GM18517 (cell line): ENCODE measurements around the gene OR2A25.

Experiments used
- ATAC-seq: cut with Tn5 transposase; IDR thresholded peaks from one replicate; pipeline ENCODE4 v1.9.1; 2021; ENCODE audit warnings: mild to moderate bottlenecking, moderate library complexity; ENCODE audit not compliant: unreplicated experiment

Gene OR2A25

DNA sequence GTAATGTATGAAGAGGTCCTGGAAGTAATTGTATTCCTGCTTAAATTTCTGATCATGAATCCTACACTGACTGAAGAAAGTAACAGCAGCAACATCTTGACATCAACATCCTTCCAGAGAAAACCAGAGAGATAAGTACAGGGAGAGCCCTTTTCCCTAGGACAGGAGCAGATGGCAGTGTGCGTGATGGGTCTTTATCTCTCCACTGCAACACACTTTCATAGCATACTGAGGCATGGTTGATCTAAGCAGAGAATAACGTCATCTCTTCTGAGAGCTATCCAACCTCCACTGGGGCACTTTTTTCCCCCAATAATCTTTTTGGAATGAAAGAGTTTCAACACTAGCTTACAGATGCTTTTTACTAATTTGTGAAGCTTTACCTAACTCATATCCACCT, 342 bp downstream of the OR2A25 start:
- no peak for ATAC-seq

DNA sequence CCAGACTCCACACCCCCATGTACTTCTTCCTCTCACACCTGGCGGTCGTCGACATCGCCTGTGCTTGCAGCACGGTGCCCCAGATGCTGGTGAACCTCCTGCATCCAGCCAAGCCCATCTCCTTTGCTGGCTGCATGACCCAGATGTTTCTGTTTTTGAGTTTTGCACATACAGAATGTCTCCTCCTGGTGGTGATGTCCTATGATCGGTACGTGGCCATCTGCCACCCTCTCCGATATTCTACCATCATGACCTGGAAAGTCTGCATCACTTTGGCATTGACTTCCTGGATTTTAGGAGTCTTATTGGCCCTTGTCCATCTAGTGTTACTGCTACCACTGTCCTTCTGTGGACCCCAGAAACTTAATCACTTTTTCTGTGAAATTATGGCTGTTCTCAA, 4.8 kb downstream of the OR2A25 start:
- ATAC-seq, result no peak

DNA sequence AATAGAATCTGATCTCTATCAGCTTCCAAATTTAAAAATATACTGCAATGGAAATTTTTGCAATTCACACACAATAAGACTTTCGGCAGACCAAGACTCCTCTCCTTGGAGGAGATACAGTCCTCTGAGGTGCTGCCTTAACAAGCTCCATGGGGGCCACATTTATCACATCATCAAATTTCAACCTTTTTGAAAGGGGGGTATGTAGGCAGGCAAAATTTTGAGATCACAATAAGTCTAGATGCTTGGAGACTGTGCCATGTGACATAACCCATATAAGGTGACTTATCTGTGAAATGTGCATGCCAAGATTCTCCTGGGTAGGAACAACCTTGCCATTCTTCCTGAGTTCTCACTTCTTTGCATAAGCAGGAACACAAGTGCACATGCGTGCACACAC, 16.4 kb downstream of the OR2A25 start, which contains the start of gene OR2A12:
OR2A12 (plus strand) TSS at position 301 of the 400 bp plus-strand sequence. CDS start 8,830 bp downstream, outside the sequence.
- no peak for ATAC-seq

DNA sequence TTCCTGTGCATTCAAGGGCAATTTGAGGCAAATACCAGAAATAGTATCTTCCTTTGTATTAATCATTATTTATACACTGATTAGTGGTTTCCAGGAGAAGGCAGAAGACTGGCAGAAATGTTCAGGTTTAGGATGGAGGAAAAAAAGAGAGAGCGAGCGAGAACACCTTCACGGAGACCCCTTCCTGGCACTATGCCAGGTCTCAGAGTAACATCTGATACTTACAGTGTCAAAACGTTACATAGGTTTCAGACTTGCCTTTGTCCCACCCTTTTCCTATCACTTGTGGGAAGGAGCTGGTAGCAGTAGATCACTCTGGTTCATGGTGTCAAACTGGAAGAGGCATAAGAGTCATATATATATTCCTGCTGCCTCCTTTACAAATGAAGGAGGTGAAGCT, 17.1 kb downstream of the OR2A25 start:
- no peak for ATAC-seq

DNA sequence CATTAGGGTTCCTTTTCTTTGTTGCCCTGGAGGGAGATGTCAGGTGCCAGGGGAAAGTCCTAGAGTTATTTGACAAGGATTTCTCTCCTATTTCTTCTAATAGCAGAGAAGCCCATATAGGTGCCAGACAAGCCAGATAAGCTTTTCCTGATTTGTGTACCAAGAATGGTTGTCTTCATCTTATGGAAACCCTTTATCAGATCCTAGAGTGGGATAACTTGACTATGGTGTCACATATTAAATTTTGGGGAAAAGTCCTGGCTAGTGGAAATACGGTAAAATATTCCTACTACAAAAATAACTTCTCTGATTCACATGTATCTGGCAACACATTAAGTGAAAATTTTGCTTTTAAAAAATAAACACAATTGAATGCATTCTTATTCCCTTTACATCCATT, 17.6 kb downstream of the OR2A25 start:
- no peak for ATAC-seq

DNA sequence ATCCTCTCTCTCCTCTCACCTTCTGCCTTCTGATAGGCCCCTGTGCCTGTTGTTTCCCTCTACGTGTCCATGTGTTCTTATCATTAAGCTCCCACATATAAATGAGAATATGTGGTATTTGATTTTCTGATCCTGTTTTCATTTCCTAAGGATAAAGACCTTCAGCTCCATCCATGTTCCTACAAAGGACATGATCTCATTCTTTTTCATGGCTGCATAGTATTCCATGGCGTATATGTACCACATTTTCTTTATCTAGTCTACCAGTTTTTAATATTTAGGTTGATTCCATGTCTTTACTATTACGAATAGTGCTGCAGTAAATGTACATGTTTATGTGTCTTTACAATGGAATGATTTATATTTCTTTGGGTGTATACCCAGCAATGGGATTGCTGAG, 21.1 kb downstream of the OR2A25 start:
- no peak for ATAC-seq

DNA sequence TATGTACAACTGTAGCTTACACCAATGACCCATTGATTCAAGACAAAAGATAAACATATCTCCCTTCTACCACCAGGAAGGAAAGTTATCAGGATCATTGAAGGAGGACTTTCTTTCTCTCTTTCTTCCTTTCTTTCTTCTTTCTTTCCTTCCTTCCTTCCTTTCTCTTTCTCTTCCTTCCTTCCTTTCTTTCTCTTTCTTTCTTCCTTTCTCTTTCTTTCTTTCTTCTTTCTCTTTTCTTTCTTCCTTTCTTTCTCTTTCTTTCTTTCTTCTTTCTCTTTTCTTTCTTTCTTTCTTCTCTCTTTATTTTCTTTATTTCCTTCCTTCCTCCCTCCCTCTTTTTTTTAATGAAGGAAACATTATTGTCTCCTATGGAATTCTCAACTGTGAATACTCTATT, 29.2 kb downstream of the OR2A25 start:
- no peak for ATAC-seq

DNA sequence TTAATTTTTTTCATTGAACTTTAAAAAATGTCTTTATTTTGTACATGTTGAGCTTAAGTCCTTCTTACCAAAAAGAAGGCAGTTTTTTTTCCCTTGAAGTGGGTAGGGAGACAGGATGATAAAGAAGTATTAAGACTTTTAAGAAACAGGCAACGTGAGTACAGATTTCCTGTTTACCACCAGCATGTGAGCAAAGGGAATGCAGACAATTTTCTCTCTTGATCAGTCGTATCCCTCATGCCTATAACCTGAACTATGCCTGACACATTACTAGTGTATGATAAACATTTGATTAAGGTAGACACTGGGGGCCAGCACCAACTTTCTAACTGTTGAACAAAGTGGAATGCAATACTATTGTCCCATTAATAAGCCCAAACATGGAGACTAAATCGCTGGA, 31.0 kb downstream of the OR2A25 start:
- no peak for ATAC-seq

DNA sequence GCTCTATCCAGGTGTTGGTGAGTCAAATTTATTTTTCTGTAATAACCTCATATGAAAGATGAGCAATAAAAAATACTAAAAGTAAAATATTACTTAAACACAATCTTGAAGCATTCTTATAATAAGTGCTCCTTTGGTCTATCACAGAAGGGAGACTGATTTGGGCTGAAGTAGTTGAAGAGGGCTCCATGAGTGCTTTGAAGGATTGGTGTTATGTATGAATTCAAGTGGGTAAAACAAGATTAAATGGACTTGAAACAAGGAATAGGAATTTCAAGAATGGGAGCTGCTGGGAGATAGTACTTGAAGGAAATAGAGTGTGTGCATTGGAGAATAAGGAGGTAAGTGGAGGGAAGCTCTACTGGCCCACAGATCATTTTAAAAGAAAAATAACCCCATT, 32.4 kb downstream of the OR2A25 start:
- ATAC-seq, result no peak

DNA sequence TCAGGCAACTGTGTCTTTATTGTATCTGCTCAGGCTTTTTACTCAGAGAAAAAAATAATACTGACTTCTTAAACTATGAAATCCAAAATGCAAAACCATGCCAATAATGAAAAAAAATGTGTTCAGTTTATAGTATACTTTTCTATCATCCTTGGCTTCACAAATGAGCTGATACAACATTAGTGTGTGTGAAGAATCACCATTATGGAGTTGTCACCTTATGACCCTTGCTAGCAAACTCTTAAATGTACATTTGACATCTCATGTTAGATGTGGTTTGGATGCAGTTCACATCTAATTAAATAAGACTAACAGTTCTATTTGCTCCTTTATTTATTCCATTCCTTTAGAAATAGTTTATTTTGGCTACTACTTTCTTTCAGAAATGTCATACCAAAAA, 35.6 kb downstream of the OR2A25 start:
- no peak for ATAC-seq

DNA sequence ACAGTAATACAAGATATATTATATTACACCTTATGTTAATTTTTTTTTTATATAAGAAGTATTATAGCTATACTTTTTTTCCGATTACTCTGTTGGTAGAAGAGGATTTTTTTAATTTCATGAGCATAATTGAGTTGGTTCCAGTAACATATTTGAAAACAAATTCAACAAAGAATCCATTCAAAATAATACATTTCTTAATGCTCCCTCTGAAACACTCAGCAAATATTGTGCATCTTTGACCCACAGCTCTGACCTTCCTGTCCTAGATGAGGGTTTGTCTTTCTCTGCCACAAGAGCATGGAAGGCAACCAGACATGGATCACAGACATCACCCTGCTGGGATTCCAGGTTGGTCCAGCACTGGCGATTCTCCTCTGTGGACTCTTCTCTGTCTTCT, 39.7 kb downstream of the OR2A25 start, which contains the start of gene OR2A2:
OR2A2 (plus strand) TSS at position 301 of the 400 bp plus-strand sequence; CDS start at position 301, 0 bp downstream.
- ATAC-seq, result no peak

DNA sequence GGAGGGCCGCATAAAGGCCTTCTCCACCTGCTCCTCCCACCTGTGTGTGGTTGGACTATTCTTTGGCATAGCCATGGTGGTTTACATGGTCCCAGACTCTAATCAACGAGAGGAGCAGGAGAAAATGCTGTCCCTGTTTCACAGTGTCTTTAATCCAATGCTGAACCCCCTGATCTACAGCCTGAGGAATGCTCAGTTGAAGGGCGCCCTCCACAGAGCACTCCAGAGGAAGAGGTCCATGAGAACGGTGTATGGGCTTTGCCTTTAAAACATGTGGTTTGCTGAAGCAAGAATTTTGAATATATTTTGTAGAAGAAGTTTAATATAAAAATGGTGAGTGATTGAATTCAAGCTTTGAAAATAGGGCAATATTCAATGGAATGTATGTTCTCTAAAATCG, 40.7 kb downstream of the OR2A25 start:
- no peak for ATAC-seq

DNA sequence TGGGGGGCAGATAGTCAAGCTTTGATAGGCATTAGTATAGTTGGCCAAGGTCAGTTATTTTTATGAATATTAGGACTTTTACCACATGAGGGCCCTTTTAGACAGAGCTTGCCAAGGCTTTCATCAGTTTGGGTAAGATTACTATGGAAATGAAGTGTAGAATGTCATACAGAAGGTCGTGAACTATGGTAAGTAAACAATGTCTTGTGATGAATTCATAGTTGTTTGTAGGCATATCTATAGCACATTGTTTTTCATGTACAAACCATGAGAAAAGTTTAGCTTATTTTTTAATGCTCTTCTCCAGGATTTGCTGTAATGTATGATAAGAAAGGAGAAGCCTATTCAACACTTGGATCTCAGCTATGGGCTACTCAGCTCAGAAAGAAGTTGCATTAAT, 44.0 kb downstream of the OR2A25 start:
- ATAC-seq, result no peak

DNA sequence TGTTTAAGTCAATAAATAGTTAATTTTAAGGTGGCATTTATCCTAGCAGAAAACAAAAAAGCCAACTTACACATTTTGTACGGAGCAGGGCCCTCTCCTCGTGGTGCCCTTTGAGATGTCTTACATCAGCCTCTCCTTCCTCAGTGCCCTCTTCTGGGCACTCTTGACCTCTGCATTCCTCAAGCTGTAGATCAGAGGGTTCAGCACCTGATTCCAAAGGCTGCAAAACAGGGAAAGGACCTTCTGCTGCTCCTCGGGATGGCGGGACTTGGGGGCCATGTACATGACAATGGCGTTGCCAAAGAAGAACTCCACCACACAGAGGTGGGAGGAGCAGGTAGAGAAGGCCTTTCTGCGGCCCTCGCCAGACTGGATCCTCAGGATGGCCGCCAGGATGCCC, 48.7 kb downstream of the OR2A25 start:
- ATAC-seq, result no peak

DNA sequence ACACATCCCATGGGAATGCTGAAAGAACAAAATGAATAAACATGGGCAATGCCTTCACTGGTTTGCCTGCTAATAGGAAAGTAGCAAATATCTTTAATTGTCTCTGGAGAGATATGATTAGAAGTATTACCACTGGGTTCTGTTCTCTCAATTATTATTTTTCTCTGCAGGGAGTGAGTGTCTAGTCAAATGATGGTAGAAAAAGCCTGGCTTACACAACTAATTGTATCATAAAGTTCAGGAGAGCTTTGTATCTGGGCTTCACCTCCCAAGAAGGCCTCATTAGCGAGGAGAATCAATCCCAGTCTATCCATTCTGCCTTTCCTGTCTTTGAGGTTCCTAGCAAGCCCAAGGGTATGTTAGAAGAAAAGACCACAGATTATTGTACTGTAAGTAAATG, 53.3 kb downstream of the OR2A25 start, which contains the start of gene OR2A14:
OR2A14 (plus strand) TSS at position 301 of the 400 bp plus-strand sequence. CDS start 5,937 bp downstream, outside the sequence.
- ATAC-seq, result no peak
